OCI-LY1 (cell line): ENCODE data around the gene PTPRM.

ENCODE experiments used
- H2AFZ ChIP-seq: fragments of 200-600 bp; sonication (generic), shearing (Covaris generic); 2 replicates; pipeline ENCODE4 v1.6.0; 2014; ENCODE audit warnings: antibody characterized with exemption, mild to moderate bottlenecking, low read length
- H3F3A ChIP-seq: fragments of 200-600 bp; sonication (generic), shearing (Covaris generic); 2 replicates; pipeline ENCODE4 v1.6.0; 2014; ENCODE audit warnings: mild to moderate bottlenecking, antibody characterized with exemption, low read length, moderate library complexity; ENCODE audit not compliant: insufficient read depth
- H3K27ac ChIP-seq: fragments of 200-600 bp; sonication (generic); 2 replicates; pipeline ENCODE4 v1.5.1; 2014; ENCODE audit warnings: low read length, mixed run types, mild to moderate bottlenecking, low read depth; ENCODE audit not compliant: poor library complexity, severe bottlenecking
- H3K27me3 ChIP-seq: fragments of 200-600 bp; sonication (generic); 2 replicates; pipeline ENCODE4 v1.6.0; 2014; ENCODE audit warnings: antibody characterized with exemption, mild to moderate bottlenecking, low read length, moderate library complexity; ENCODE audit not compliant: insufficient read depth
- H3K36me3 ChIP-seq: fragments of 200-600 bp; sonication (generic); 2 replicates; pipeline ENCODE4 v1.6.1; 2014; ENCODE audit warnings: mild to moderate bottlenecking, antibody characterized with exemption, low read length, moderate library complexity, mixed read lengths; ENCODE audit not compliant: insufficient read depth
- H3K4me1 ChIP-seq: fragments of 200-600 bp; sonication (generic); 2 replicates; pipeline ENCODE4 v1.5.1; 2014; ENCODE audit warnings: mild to moderate bottlenecking, low read length, moderate library complexity; ENCODE audit not compliant: insufficient read depth, severe bottlenecking
- H3K4me2 ChIP-seq: fragments of 200-600 bp; sonication (generic), shearing (Covaris generic); 2 replicates; pipeline ENCODE4 v1.6.1; 2014; ENCODE audit warnings: low read length
- H3K4me3 ChIP-seq: fragments of 200-600 bp; sonication (generic); 2 replicates; pipeline ENCODE4 v1.5.1; 2014; ENCODE audit warnings: low read length, low read depth, mild to moderate bottlenecking, mixed read lengths; ENCODE audit not compliant: poor library complexity, severe bottlenecking
- H3K79me2 ChIP-seq: fragments of 200-600 bp; shearing (Covaris generic); 2 replicates; pipeline ENCODE4 v1.6.1; 2016; ENCODE audit warnings: mixed run types, low read length, mixed read lengths; ENCODE audit not compliant: insufficient read depth
- H3K9ac ChIP-seq: fragments of 200-600 bp; sonication (generic), shearing (Covaris generic); 2 replicates; pipeline ENCODE4 v1.6.1; 2014; ENCODE audit warnings: mild to moderate bottlenecking, low read length, mixed read lengths
- H3K9me2 ChIP-seq: fragments of 200-600 bp; sonication (generic), shearing (Covaris generic); 2 replicates; pipeline ENCODE4 v1.6.1; 2014; ENCODE audit warnings: low read depth, mild to moderate bottlenecking, low read length, mixed read lengths
- H3K9me3 ChIP-seq: fragments of 200-600 bp; shearing (Covaris generic); 2 replicates; pipeline ENCODE4 v1.6.1; 2014; ENCODE audit warnings: low read length, mixed read lengths
- H4K20me1 ChIP-seq: fragments of 200-600 bp; sonication (generic), shearing (Covaris generic); 2 replicates; pipeline ENCODE4 v1.6.0; 2016; ENCODE audit warnings: mild to moderate bottlenecking, low read length; ENCODE audit not compliant: insufficient read depth
- CTCF ChIP-seq: fragments of 200-600 bp; sonication (generic), shearing (Covaris generic); IDR thresholded peaks from 2 replicates; pipeline ENCODE4 v1.5.1; 2017; ENCODE audit warnings: mild to moderate bottlenecking, antibody characterized with exemption, low read length, moderate library complexity, mixed read lengths
- EZH2 ChIP-seq: fragments of 200-600 bp; sonication (generic), shearing (Covaris generic); IDR thresholded peaks from 2 replicates; pipeline ENCODE4 v1.8.0; 2017; ENCODE audit warnings: borderline replicate concordance, mixed run types, mild to moderate bottlenecking, antibody characterized with exemption, low read length, moderate library complexity, mixed read lengths

The PTPRM gene

GRCh38 chr18:7926526-7926925, 359.4 kb downstream of the PTPRM start:
- no peaks in the 10 kb centered on the region for H3F3A ChIP-seq
- no peaks in the 10 kb centered on the region for H3K9me2 ChIP-seq
- no peaks in the 10 kb centered on the region for H3K27me3 ChIP-seq
- H4K20me1 ChIP-seq, result no peaks in the 10 kb centered on the region
- no peak overlapping the region for H3K4me3 ChIP-seq
- no peaks in the 10 kb centered on the region for H3K36me3 ChIP-seq
- H3K9ac ChIP-seq, result no peak overlapping the region
- no peak overlapping the region for H3K27ac ChIP-seq
- H3K4me2 ChIP-seq, result no peak overlapping the region
- H3K79me2 ChIP-seq, result no peaks in the 10 kb centered on the region
- no peaks in the 10 kb centered on the region for H3K9me3 ChIP-seq
- H3K4me1 ChIP-seq, result no peaks in the 10 kb centered on the region
- TF ChIP-seq EZH2, result no peak
- TF ChIP-seq CTCF, result no peak
- H2AFZ ChIP-seq, result no peak overlapping the region

- TF ChIP-seq EZH2 (no peak), CTCF (no peak)
- no peaks in the 10 kb centered on the region for H4K20me1 ChIP-seq
- H3K4me3 ChIP-seq, result no peak overlapping the region
- no peaks in the 10 kb centered on the region for H3K36me3 ChIP-seq
- no peak overlapping the region for H2AFZ ChIP-seq
- H3F3A ChIP-seq, result no peaks in the 10 kb centered on the region
- H3K9ac ChIP-seq, result no peak overlapping the region
- no peaks in the 10 kb centered on the region for H3K79me2 ChIP-seq
- no peaks in the 10 kb centered on the region for H3K9me3 ChIP-seq
- H3K4me2 ChIP-seq, result no peak overlapping the region
- no peaks in the 10 kb centered on the region for H3K27me3 ChIP-seq
- no peaks in the 10 kb centered on the region for H3K4me1 ChIP-seq
- H3K27ac ChIP-seq, result no peak overlapping the region
- no peaks in the 10 kb centered on the region for H3K9me2 ChIP-seq
Observed at GRCh38 chr18:7927119-7927518, 360.0 kb downstream of the PTPRM start.

- no peaks in the 10 kb centered on the region for H3K9me2 ChIP-seq
- H3K9me3 ChIP-seq, result no peaks in the 10 kb centered on the region
- H3K9ac ChIP-seq, result no peak overlapping the region
- H3K79me2 ChIP-seq, result no peaks in the 10 kb centered on the region
- H3K4me1 ChIP-seq, result no peaks in the 10 kb centered on the region
- H3F3A ChIP-seq, result no peaks in the 10 kb centered on the region
- H3K36me3 ChIP-seq, result no peaks in the 10 kb centered on the region
- H3K27ac ChIP-seq, result no peak overlapping the region
- H4K20me1 ChIP-seq, result no peaks in the 10 kb centered on the region
- no peak overlapping the region for H2AFZ ChIP-seq
- no peak overlapping the region for H3K4me3 ChIP-seq
- no peaks in the 10 kb centered on the region for H3K27me3 ChIP-seq
- no peak for TF ChIP-seq CTCF
- no peak for TF ChIP-seq EZH2
- H3K4me2 ChIP-seq, result no peak overlapping the region
Observed at GRCh38 chr18:7931763-7932162, 364.6 kb downstream of the PTPRM start.
